NOMO-1 (cell line): ENCODE measurements around the gene MDFI.

Source experiments
- DNase-seq, 2 experiments: peaks; one replicate each; lab custom pipeline; 2025; ENCODE audit not compliant: unreplicated experiment in 2 of 2; lab: John Stamatoyannopoulos, UW

MDFI gene

DNA sequence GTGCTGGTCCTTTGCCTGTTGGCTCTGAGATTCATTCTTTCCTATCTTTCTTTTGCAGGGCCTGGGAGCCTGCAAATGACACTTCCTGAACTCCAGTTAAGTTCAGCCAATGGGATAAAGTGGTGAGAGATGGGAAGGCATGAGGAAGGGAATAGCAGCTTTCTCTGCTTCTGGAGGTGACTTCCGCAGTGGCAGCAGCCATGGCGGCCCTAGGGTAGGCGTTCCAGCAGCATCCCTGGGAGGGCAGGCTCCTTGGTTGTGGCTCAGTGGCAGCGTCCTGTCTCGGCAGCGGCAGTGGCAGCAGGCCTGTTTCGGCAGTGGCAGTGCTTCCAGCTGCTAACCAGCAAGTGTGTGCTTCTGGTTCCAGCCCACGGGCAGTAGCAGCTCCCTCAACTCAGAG is 7.3 kb upstream of the MDFI start:
- no peak for DNase-seq

- DNase-seq, result no peak
These were observed 5.1 kb upstream of the MDFI start for GRCh38 chr6:41633056-41633634.

DNA sequence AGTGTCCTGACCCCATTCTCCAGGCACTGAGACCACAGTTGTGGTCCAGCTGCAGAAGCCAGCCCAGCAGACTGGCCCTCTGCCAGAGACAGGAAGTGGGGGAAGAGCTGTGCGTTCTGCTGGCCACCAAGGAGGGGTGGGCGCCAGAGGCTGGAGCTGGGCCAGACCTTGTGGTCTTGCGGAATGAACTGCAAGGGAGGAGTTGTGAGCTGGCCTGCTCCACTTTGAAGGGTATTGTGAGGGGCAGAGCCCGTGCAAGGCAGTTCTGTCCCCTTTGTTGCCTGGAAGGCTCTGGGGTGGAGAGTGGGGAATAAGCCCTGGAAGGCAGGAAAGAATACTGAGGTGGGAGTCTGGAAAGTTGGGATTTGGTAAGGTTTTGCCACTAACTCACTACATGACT is 3.6 kb upstream of the MDFI start:
- no peak for DNase-seq

DNA sequence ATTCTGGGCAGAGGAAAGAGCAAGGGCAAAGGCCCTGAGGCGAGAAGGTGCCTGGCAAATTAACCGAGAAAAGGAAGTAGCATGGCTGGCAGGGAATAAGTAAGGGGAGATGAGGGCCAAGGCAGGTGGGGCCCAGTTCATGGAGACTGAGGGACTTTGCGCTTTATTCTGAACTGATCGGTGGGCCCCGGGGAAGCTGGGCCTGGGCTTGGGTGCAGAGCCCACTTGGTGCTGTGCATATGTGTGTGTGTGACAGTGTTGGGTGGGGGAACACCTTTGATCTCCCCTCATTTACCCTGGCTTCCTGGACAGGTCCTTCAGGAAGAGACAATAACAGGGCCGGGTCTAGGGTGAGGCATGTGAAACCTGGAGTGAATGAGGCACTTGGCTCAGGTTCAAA is 2.9 kb upstream of the MDFI start:
- DNase-seq, result no peak

- DNase-seq, result no peak
These were observed 1.5 kb upstream of the MDFI start for GRCh38 chr6:41636833-41637193.

DNA sequence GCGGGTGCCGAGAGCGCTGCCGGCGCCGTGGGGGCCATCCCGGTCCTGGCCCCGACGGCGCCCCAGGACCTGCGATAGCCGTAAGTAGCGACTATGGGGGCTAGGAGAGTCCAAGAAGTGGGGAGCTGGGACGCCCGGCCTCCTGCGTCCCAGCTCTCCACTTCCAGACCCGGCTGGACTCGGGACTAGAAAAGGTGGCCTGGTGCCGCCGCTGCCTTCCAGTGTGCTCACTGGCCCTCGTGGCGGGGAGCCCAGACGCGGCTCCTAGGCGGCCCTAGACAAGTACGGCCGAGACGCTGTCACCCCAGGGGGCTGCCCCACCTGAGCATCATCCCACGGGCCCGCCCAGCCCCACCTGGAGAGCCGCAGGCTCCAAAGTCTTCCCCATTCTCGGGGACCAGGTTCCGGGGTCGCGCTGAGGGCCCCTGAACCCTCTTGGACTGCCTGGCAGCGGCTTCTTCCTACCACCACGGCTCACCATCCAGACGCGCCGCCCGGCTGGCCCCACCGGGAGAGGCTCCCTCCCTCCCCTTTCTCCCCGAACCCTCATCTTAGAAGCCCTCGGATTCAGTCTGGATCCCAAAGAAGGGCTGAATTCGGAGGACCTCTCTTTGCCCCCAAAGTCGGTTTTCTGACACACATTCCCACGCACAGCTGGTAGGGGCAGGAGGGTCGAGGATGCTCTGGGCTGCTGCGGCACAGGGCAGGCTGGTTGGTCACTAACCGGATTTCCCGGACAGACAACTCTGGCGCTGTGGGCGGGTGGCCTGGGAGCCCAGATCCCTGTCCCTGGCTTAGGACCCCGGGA is 870 bp upstream of the MDFI start:
- DNase-seq, result no peak

DNA sequence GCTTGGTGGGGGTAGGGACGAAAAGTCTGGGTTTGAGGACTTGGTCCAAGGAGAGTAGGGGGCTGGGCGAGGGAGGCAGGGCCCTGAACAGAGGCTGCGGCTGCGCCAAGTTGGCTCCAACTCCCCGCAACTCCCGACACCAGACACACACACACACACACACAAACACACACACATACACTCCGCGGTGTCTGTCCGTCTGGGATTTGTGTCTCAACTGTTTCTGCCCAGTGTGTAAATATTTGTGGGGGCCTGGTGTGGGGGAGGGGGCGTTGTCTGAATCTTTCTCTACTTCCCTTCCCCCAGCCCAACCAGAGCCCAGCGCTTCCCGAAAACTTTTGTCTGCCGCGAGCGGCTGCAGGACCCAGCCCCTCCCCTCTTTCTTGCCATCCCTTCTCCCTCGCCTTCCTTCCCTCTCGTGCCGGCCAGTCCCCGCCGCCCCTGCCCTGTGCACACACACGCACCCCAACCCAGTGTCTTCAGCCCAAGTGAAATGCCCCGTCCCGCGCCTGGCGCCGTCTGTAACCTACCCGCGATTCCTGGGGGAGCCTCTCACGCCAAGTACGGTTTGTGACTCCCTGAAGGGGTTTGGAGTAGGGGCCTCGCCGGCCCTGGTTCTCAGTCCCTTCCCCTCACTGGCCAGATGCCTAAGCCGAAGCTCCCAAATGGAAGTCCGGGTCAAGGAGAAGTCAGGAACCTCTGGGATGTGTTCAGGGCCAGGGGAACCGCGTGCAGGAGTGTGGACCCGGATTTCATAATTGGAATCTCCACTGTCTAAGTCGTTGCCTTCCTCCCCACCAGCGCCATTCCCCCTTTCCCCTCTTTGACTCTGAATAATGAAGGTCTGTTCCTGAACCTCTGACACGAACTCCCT is 904 bp downstream of the MDFI start:
- no peak for DNase-seq

GRCh38 chr6:41639809-41640371 is 1.6 kb downstream of the MDFI start:
- DNase-seq, result no peak

DNA sequence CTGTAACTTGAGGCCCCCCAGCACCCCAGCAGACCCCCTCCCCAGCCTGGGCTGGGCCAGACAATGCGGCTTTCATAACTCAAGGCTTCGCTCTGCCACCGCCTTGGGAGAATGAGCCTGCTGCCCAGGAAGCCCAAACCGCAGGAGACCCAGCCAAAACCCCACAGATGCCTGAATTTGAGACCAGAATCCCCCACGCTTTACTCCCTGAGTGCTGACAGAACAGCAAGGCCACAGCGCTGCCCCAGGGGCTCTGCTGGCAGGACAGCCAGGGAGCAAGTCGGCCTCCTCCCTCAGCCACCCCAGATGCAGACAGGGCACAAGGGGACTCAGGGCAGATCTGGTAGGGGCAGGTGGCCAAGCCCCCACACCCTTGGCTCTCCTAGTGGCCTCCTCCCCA is 2.2 kb downstream of the MDFI start:
- DNase-seq, result no peak

GRCh38 chr6:41641352-41641925 is 3.2 kb downstream of the MDFI start:
- no peak for DNase-seq

DNA sequence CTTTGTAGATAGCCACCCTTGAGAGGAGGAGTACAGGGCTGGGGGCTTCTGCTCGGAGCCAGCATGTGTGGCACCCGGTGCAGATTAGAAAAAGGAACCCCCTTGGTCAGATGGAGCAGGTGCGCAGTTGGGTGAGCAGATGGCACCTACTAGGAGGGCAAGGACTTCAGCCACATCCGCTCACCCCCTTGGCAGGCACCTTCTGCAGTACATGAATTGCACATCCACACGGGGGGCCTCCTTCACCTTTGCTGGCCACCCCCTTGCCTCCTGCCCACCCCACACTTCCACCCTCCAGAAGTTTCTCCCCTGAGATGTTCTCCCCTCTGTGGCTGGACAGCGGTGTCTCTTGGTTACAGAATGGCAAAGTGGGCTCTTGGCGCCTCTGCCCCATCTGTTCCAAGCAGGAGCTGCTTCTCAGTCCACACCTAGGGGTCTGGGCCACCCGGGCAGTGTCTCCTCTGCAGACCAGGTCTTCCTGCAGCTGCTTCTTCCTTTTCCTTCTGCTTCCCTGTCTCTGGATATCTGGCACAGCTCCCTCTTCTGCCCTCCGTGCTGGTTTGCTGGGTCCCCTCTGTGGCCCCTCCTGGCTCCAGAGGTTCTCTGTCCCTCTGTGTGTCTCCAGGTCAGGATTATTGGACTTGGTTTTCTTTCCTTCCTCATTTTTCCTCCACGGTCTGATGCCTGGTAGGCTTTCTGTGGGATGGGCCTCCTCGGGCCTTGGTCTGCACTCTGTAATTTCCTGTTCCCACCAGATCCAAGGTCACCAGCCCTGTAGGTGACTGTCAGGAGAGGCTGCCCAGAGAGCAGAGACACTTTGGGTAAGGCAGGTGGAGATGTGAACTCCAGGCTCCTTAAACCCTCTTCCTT is 4.1 kb downstream of the MDFI start:
- DNase-seq, result no peak

DNA sequence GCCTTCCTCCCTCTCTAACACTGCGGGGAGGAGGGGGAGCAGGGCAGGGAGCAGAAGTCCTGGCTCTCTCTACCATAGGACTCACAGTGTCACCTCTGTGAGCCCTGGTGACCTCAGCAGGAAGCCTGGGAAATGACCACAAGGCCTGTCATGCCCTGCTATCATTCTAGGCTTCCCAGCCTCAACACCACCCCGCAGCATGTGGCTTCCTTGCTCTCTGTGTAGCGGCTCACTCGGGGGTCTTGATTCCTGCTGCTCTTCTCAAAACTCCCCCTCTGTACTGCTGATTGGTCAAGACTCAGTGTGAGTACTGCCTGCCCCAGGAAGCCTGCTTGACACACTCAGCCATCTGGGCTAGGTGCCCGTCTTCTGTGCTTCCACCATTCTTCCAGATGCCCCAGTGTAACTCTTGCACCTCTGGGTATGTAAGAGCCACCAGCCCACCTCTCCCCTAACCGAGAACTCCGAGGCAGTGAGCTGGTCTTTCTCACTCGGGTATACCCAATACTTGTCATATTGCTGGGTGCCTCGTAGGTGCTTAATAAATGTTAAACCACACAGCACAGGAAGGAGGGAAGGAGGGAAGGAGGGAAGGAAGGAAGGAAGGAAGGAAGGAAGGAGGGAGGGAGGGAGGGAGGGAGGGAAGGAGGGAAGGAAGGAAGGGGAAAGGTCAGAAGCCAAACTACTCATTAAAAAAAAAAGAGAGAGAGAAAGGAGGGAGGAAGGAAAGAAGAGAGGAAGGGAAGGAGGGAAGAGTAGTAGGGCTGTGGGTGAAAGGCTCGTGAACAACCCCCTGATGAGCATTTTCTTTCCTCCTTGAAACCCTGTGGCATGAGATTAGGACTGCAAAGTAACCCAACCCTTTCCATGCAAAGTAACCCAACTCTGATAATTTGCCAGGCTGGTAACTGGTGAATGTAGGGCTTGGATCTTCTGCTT is 5.0 kb downstream of the MDFI start:
- no peak for DNase-seq

- DNase-seq, result no peak
These were observed 5.6 kb downstream of the MDFI start for GRCh38 chr6:41643899-41644269.

DNA sequence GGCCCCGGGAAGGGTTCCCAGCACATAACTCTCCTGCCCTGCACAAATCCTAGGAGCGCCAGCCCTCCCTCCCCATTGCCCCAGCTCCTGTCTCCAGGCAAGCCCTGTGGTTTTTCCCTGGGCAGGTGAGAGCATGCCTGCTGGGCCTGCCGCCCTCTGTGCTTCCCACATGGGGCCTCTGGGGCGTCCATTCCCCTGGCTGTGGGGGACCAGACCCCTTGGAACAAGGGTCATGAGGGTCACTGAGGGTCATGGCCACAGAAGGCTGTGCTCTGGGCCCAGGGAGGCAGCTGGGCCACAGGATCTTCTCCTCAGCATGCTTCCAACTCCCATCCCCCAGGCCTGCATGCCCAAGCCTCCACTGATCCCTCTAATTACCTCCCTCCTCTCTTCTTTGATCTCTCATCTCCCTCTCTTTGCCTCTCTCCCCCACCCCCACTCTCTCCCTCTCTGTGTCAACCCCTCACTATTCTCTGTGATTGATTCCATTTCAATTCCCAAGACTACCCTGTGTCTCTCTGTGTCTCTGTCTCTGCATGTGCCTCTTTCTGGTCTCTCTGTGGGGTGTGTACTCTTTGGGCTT is 6.1 kb downstream of the MDFI start:
- no peak for DNase-seq

DNA sequence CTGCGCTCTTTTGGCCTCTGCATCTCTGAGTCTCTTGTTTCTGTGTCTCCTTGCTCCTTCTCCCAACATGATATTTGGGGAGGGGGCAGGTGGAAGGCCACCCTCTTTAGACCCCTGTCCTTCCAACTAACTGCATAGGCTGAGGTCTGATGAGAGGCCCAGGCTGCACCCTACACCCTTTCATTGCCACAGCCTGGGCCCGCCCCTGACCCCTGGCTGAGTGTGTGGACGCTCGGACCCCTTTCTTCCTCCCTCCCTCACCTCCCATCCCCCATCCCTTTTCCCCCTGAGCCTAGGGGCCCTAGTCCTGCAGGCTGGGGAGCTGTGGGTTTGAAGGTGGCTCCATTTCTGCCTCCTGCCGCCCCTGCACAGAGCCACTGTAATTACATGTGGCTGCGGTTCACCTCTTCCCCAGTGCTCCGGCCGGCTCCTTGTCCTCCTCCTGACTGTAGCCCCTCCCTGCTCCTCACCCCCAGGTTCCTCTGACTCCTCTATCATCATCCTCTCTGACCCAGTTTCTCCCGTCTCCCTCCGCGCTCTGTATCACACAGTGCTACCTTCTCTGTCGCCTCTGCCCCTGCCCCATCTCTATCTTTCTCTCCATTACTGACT is 6.8 kb downstream of the MDFI start:
- no peak for DNase-seq

GRCh38 chr6:41646026-41646795 is 7.9 kb downstream of the MDFI start:
- DNase-seq, result no peak

DNA sequence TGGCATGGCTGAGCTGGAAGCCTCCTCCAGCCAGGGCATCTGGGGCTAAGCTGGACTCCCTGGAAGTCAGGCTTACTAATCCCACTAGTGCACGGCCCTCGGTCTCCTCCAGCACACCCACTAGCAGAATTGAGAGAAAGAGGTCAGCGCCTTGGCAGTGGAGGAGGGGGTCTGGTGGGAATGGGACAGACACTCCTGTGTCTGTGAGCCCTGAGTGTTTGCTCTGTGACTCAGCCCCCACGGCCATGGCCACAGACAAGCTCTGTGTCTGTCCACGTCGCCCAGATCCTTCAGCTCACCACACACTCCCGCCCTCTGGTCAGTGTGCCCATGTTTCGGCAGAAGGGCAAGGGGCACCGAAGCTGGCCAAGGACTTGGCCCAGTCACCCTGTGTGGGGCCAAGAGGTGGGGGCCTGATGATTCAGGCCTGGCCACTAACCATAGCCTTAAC is 8.8 kb downstream of the MDFI start:
- DNase-seq, result no peak
